ENCODE results near the gene SUSD6. TPM values are rescaled to one million over a fixed set of nuclear protein-coding genes. Genes with fewer than 3 reads are reported as not detected.
A peak's percentile ranks its signal among the peaks of the same experiment; 100 is the strongest.

The SUSD6 gene
- total RNA-seq, 4 donors from 2014 or later = 35.5 to 56.7 (median 51.0) TPM

DNA sequence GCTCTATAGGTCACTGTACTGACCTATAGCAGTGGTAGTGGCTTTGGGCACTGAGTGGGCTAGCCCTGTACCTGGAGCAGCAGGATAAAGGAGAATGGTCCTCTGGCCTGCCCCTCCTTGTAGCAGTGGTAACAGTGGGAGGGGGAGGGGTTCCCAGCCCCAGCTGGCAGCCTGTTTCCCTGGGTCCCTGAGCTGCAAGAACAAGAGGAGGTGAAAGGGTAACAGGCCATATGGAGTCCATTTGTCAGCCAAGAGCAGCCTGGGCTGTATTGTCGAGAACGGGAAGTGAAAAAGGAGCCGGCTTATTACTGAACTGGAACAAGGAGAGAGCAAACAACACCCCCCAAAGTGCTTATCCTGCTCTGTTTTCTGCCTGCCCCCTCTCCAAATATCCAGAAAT, 81.7 kb downstream of the SUSD6 start:
- intact Hi-C loops (cut with DNase I; ENCODE audit: low total_unique reads) = no loop called here
- TF ChIP-seq, protein P1, sequence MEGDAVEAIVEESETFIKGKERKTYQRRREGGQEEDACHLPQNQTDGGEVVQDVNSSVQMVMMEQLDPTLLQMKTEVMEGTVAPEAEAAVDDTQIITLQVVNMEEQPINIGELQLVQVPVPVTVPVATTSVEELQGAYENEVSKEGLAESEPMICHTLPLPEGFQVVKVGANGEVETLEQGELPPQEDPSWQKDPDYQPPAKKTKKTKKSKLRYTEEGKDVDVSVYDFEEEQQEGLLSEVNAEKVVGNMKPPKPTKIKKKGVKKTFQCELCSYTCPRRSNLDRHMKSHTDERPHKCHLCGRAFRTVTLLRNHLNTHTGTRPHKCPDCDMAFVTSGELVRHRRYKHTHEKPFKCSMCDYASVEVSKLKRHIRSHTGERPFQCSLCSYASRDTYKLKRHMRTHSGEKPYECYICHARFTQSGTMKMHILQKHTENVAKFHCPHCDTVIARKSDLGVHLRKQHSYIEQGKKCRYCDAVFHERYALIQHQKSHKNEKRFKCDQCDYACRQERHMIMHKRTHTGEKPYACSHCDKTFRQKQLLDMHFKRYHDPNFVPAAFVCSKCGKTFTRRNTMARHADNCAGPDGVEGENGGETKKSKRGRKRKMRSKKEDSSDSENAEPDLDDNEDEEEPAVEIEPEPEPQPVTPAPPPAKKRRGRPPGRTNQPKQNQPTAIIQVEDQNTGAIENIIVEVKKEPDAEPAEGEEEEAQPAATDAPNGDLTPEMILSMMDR (IDR thresholded peaks at IDR 0.05) = no peak
- no peak for TF ChIP-seq POLR2A (IDR thresholded peaks at IDR 0.05)

DNA sequence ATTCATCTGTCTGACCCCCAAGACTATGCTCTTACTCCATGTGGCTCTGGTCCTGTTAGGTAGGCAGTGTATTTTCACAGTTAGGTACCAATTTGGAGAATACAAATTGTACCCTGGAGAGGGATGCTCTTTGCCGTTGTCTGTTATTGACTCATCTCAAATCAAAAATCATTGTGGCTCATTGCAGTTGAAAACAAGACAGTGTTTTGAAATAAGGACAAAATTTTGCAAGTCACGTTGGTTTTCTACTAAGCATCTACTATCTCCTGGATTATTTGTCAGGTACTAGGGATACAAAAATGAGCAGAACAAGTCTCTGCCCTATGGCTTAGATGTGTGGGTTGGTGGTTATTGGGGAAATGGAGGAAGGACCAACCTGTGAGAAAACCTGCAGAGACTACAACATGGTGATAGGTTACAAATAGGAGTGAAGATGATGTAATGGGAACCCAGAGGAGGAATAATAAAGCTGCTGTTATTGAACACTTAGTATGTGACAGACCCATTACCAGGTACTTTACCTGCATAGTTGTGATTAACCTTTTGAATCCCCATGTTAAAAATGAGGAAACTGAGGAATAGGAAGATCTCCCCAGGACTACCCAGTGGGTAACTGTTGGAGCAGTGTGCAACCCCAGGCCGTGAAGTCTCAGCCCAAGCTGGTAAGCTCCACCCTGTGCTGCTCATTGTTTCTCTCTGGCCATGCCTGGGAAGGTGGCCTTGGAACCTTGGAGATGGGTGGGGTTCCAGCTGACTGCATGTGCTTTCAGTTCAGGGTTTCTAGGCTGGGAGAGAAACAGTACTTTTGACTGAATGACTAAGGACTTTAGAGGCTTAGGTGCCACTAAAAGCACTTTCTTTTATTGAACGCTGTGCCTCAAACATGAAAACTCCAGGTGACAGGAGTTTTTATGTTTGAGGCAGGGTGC, 82.7 kb downstream of the SUSD6 start:
- intact Hi-C loops (cut with DNase I; ENCODE audit: low total_unique reads) = no loop called here
- no peak for DNase-seq (ENCODE audit: low spot score in 2 of 2)
- TF ChIP-seq POLR2A (IDR thresholded peaks at IDR 0.05) = no peak
- TF ChIP-seq, protein P1 (IDR thresholded peaks at IDR 0.05) = no peak
- WGBS, 2 donors = 60% methylated on average over 4 of the region's 4 CpGs
- H3K4me3 ChIP-seq (ENCODE audit: low read depth, poor library complexity, severe bottlenecking) = no peak overlapping the region

More for the DNA sequence above, 81.7 kb downstream of the SUSD6 start:
- DNase-seq (ENCODE audit: low spot score in 2 of 2) = no peak
- no peak overlapping the region for H3K4me3 ChIP-seq (ENCODE audit: low read depth, poor library complexity, severe bottlenecking)
- WGBS, 2 donors = 41 to 66% methylated on average over 3 of the region's 3 CpGs

DNA sequence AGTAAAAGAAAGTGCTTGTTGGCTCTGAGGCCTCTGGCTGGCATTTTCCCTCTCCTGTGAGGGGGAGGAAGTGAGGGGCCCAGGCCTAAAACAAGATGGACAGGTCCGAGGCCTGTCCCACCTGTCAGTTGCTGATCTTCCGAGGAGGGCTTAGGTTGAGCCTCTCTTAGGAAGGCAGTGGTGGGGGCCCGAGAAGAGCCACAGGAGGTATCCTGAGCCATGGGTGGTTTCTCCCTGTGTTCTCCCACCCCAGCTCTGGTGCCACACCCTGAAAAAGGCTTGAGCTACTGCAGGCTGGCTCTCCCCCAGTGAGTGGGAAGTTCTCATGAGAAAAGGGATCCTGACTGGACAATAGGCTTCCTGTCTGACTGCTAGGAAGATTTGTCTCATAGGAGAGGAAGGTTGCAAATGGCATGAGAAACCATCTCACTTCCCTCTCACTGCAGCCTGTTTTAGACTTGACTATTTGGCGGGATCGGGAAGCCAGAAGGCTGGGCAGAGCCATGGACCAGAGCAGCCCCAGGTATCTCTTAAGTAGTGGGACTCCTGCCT, 83.4 kb downstream of the SUSD6 start:
- intact Hi-C loops (cut with DNase I; ENCODE audit: low total_unique reads) = no loop called here
- DNase-seq (ENCODE audit: low spot score in 2 of 2) = peak in 1 of 2 donors; percentile 77
- WGBS, 2 donors = 59 to 64% methylated on average over 5 of the region's 5 CpGs
- no peak overlapping the region for H3K4me3 ChIP-seq (ENCODE audit: low read depth, poor library complexity, severe bottlenecking)
- TF ChIP-seq POLR2A (IDR thresholded peaks at IDR 0.05) = no peak
- TF ChIP-seq, protein P1 (IDR thresholded peaks at IDR 0.05) = no peak

DNA sequence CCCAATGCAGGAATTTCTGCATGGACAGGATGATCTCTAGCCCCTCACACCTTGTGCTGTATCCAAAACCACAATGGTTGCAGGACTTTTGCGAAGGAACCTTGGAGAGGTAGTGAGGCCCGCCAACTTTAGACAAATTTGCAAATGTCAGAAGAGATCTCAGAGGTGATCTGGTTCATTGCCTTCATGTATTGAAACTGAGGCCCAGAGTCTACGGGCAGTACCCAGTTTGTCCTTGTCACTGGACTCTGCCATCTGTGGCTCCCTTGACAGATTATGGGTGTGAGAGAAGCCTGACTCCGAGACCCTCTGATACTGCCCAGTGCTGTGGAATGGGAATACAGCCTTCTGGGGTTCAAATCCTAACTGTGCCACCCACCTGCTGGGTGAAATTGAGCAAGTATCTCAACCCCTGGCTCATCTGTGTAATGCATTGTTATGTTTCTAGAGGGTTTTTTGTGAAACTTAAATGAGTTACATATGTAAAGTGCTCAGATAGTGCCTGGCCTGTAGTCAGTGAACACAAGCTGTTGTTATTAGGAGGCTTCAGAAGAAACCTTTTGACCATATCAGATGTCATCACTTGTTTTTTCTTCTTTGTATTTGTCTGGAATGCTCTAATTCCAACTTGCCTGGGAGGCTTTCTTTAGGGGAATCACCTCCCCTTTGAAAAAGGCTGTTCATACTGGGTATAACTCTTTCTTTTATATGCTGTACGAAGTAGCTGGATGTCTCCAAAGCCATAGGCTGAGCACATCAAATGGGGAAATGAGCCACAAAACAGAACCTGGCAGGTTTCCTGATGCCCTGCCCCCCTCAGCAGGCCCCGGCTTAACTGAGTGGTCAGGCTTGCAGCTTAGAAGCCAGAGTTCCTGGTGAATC, 84.2 kb downstream of the SUSD6 start:
- TF ChIP-seq, protein P1 (IDR thresholded peaks at IDR 0.05) = no peak
- no peak overlapping the region for H3K4me3 ChIP-seq (ENCODE audit: low read depth, poor library complexity, severe bottlenecking)
- peak in 1 of 2 donors; percentile 84 for DNase-seq (ENCODE audit: low spot score in 2 of 2)
- intact Hi-C loops (cut with DNase I; ENCODE audit: low total_unique reads) = no loop called here
- 68% methylated on average over 6 of the region's 6 CpGs for WGBS, 2 donors

DNA sequence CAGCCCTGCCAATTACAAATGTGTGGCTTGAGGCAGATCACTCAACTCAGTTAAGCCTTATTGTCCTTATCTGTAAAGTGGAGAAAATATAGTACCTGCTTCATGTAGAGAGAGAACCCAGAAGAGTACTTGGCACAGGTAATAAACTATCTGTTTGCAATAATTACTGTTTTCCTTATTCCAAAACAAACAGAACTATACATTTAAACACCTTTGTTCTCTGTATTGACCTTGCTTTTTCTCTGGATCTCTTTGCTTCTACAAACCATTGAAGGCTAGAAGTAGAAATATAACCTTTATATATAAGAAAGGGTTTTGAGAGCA, 84.8 kb downstream of the SUSD6 start:
- H3K4me3 ChIP-seq (ENCODE audit: low read depth, poor library complexity, severe bottlenecking) = no peak overlapping the region
- intact Hi-C loops (cut with DNase I; ENCODE audit: low total_unique reads) = no loop called here
- DNase-seq (ENCODE audit: low spot score in 2 of 2) = no peak
- no peak for TF ChIP-seq POLR2A (IDR thresholded peaks at IDR 0.05)
- TF ChIP-seq, protein P1 (IDR thresholded peaks at IDR 0.05) = no peak

Data from lower leg skin (tissue), 4 donors.